Nephron (organoid): ENCODE measurements around the gene MLXIPL.

Experiments
- H3K27ac Mint-ChIP-seq, 3 experiments: 2 replicates each; pipeline ENCODE4 v1.8.0; 2020; ENCODE audit warnings: mixed read lengths in 3 of 3, mild to moderate bottlenecking in 2 of 3, moderate library complexity in 1 of 3
- H3K27me3 Mint-ChIP-seq: 2 replicates; pipeline ENCODE4 v1.8.0; 2021; ENCODE audit warnings: low read depth, mild to moderate bottlenecking, moderate library complexity, mixed read lengths
- H3K36me3 Mint-ChIP-seq: 2 replicates; pipeline ENCODE4 v1.8.0; 2020; ENCODE audit warnings: low read depth, mixed read lengths
- H3K4me1 Mint-ChIP-seq: 2 replicates; pipeline ENCODE4 v1.8.0; 2020; ENCODE audit warnings: mixed read lengths
- H3K4me3 Mint-ChIP-seq, 3 experiments: 2 replicates each; pipeline ENCODE4 v1.8.0; 2020; ENCODE audit warnings: mild to moderate bottlenecking in 3 of 3, mixed read lengths in 3 of 3, moderate library complexity in 2 of 3
- H3K9me3 Mint-ChIP-seq: 2 replicates; pipeline ENCODE4 v1.8.0; 2020; ENCODE audit warnings: mixed read lengths
- TF ChIP-seq, protein P1 (sequence below), 3 experiments: fragments of 200-600 bp; sonication (generic); IDR thresholded peaks; one replicate each; pipeline ENCODE4 v1.5.0; 2021; ENCODE audit warnings: antibody characterized with exemption in 3 of 3; ENCODE audit not compliant: unreplicated experiment in 3 of 3

Gene MLXIPL, protein sequence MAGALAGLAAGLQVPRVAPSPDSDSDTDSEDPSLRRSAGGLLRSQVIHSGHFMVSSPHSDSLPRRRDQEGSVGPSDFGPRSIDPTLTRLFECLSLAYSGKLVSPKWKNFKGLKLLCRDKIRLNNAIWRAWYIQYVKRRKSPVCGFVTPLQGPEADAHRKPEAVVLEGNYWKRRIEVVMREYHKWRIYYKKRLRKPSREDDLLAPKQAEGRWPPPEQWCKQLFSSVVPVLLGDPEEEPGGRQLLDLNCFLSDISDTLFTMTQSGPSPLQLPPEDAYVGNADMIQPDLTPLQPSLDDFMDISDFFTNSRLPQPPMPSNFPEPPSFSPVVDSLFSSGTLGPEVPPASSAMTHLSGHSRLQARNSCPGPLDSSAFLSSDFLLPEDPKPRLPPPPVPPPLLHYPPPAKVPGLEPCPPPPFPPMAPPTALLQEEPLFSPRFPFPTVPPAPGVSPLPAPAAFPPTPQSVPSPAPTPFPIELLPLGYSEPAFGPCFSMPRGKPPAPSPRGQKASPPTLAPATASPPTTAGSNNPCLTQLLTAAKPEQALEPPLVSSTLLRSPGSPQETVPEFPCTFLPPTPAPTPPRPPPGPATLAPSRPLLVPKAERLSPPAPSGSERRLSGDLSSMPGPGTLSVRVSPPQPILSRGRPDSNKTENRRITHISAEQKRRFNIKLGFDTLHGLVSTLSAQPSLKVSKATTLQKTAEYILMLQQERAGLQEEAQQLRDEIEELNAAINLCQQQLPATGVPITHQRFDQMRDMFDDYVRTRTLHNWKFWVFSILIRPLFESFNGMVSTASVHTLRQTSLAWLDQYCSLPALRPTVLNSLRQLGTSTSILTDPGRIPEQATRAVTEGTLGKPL

DNA sequence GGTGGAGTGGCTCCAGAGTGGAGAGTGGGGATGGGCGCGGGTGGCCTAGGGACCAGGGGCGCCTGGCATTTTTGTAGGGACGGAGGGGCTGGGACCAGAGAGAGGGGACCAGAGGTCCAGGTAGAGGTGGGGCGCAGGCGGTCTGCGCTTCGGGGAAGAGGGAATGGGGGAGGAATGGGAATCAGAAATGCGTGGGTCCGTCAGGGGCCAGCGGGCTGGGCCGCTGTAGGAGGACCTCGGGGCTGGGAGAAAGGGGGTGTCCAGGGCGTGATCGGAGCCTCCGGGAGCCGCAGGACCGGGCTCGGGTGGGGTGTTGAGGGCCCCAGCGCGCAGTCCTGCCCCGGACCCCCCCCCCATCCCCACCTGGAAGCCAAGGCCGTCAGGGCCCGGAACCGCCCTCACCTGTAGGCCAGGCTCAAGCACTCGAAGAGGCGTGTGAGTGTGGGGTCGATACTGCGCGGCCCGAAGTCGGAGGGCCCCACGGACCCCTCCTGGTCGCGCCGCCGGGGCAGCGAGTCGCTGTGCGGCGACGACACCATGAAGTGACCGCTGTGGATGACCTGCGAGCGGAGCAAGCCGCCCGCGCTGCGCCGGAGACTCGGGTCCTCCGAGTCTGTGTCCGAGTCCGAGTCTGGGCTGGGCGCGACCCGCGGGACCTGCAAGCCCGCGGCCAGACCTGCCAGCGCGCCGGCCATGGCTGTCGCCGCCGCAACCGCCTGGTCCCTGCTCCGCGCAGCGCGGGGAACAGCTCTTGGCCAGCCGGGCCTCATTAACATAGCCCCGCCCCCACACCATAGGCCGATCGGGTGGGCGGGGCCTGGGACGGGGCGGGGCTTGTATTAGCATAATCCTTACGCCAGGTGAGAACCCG, at the start of gene MLXIPL:
Gene MLXIPL, minus strand, starts transcription at position 725 of the 871 bp plus-strand sequence. Its CDS starts 30 bp downstream, at position 695.
- H3K27me3 Mint-ChIP-seq, result peaks cover 86% of the 10 kb centered on the region

DNA sequence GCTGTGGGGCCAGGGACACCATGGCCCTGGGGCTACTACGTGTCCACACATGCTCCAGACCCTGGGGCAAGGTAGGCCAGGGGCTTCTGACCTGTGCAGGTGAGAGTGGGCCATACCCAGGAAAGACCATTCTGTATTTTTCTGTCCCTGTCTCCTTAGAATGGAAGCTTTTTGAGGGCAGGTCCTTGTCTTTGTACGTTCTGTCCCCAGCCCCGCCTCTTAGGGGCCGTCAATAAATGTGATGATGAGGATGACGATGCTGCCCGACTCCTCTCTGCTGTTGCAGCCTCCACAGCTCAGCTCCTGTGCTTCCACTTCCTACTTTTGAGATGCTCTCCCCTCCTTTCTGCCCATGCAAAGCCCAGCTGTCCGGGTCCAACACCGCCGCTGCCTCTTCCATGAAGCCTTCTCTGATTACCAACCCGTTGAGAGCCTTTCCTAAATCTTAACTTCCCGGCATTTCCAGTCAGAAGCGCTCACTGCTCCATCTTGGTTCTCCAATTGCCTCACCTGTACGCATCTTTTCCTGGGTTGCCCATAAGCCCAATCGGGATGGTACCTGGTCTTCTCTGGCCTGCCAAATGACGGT, 47.6 kb upstream of the MLXIPL start:
- H3K4me1 Mint-ChIP-seq, result peaks cover 11% of the 10 kb centered on the region
- peak overlapping the region; percentile 37 to 67 (median 58) for H3K4me3 Mint-ChIP-seq
- peaks cover 7% of the 10 kb centered on the region for H3K36me3 Mint-ChIP-seq
- H3K27ac Mint-ChIP-seq, result peak overlapping the region in 2 of 3 experiments; percentile 24 to 47
- peaks cover 3% of the 10 kb centered on the region for H3K27me3 Mint-ChIP-seq
- H3K9me3 Mint-ChIP-seq, result no peaks in the 10 kb centered on the region
- TF ChIP-seq, protein P1, sequence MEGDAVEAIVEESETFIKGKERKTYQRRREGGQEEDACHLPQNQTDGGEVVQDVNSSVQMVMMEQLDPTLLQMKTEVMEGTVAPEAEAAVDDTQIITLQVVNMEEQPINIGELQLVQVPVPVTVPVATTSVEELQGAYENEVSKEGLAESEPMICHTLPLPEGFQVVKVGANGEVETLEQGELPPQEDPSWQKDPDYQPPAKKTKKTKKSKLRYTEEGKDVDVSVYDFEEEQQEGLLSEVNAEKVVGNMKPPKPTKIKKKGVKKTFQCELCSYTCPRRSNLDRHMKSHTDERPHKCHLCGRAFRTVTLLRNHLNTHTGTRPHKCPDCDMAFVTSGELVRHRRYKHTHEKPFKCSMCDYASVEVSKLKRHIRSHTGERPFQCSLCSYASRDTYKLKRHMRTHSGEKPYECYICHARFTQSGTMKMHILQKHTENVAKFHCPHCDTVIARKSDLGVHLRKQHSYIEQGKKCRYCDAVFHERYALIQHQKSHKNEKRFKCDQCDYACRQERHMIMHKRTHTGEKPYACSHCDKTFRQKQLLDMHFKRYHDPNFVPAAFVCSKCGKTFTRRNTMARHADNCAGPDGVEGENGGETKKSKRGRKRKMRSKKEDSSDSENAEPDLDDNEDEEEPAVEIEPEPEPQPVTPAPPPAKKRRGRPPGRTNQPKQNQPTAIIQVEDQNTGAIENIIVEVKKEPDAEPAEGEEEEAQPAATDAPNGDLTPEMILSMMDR (IDR thresholded peaks at IDR 0.05; ENCODE audit: unreplicated experiment in 3 of 3), result no peak

More for the DNA sequence above, at the start of gene MLXIPL:
- Mint-ChIP-seq H3K27ac (no peak within 1 kb of the TSS), H3K9me3 (no peaks in the 10 kb centered on the region), H3K4me1 (no peaks in the 10 kb centered on the region), H3K4me3 (peak within 1 kb of the TSS; percentile 72 to 81 (median 81)), H3K36me3 (no peaks in the 10 kb centered on the region)
- TF ChIP-seq, protein P1 (IDR thresholded peaks at IDR 0.05; ENCODE audit: unreplicated experiment in 3 of 3), result no peak

DNA sequence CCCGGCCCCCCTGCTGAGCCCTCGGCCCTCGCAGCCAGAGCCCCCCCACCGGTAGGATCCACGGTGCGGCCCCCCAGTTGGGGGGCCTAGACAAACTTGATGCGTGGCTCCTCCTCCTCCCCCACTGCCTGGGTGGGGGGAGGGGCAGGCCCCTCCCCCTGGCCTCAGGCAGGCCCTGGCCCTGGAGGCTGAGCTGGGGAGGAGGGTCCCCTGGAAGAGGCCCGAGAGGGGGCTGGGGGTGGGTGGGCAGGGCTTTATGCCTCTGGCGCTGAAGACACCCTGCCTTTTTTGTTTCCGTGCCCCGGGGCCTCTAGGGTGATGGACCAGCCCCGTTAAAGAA, 47.0 kb upstream of the MLXIPL start:
- H3K27me3 Mint-ChIP-seq, result peaks cover 3% of the 10 kb centered on the region
- H3K36me3 Mint-ChIP-seq, result peaks cover 7% of the 10 kb centered on the region
- peaks cover 11% of the 10 kb centered on the region for H3K4me1 Mint-ChIP-seq
- H3K9me3 Mint-ChIP-seq, result no peaks in the 10 kb centered on the region
- H3K27ac Mint-ChIP-seq, result no peak overlapping the region
- TF ChIP-seq, protein P1 (IDR thresholded peaks at IDR 0.05; ENCODE audit: unreplicated experiment in 3 of 3), result no peak
- no peak overlapping the region for H3K4me3 Mint-ChIP-seq

DNA sequence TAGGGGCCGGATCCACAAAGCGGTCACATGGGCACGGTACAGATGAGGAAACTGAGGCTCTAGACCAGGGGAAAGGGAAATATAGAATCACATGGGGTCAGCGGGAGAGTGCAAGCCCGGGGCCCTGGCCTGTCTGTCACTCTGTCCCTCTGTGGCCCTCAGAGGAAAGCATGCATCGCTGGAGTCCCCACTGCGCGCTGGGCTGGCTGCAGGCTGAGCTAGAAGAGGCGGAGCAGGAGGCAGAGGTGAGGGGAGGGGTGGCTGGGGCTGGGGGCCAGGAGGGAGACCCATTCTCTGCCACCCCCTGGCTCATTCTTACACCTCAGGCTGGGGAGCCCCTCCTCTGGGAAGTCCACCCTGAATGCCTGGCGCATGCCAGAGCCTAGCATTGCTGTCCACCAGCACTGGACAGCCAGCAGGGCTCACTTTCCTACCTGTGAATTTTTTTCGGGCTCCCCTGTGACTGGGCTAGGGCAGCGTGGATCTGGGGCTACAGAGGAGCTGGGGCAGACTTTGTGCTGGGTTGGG, 45.6 kb upstream of the MLXIPL start:
- TF ChIP-seq, protein P1 (IDR thresholded peaks at IDR 0.05; ENCODE audit: unreplicated experiment in 3 of 3), result no peak
- Mint-ChIP-seq H3K36me3 (peaks cover 7% of the 10 kb centered on the region), H3K27me3 (peaks cover 3% of the 10 kb centered on the region), H3K4me1 (peaks cover 11% of the 10 kb centered on the region), H3K9me3 (no peaks in the 10 kb centered on the region), H3K4me3 (peak overlapping the region; percentile 76 to 94 (median 78)), H3K27ac (peak overlapping the region in 1 of 3 experiments; percentile 64)

DNA sequence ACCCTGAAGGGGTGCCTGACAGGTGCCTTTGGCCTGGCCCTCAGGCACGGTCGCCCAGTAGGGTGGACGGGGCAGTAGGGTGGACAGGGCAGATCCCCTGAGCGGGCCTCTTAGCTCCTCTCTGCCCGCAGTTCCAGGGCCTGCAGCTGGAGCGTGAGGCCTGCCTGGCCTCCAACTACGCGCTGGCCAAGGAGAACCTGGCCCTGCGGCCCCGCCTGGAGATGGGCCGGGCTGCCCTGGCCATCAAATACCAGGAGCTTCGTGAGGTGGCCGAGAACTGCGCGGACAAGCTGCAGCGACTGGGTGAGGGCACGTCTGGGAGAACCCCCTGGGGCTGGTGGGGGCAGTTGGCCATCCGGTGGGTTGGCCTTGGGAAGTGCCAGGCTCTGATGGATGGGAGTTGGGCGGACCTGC, 45.0 kb upstream of the MLXIPL start:
- Mint-ChIP-seq H3K36me3 (peaks cover 7% of the 10 kb centered on the region), H3K9me3 (no peaks in the 10 kb centered on the region), H3K27ac (peak overlapping the region in 2 of 3 experiments; percentile 91 to 97), H3K4me1 (peaks cover 11% of the 10 kb centered on the region), H3K27me3 (peaks cover 4% of the 10 kb centered on the region), H3K4me3 (peak overlapping the region; percentile 94 to 95 (median 94))
- TF ChIP-seq, protein P1 (IDR thresholded peaks at IDR 0.05; ENCODE audit: unreplicated experiment in 3 of 3), result no peak
